NCI-H345 (cell line): ENCODE data around the gene IGF1R.

ENCODE experiments used
- DNase-seq: peaks from one replicate; lab custom pipeline; 2025; lab: John Stamatoyannopoulos, UW

Gene IGF1R

GRCh38 chr15:98859149-98859548, 210.8 kb downstream of the IGF1R start:
- DNase-seq, result peak; percentile 36

DNA sequence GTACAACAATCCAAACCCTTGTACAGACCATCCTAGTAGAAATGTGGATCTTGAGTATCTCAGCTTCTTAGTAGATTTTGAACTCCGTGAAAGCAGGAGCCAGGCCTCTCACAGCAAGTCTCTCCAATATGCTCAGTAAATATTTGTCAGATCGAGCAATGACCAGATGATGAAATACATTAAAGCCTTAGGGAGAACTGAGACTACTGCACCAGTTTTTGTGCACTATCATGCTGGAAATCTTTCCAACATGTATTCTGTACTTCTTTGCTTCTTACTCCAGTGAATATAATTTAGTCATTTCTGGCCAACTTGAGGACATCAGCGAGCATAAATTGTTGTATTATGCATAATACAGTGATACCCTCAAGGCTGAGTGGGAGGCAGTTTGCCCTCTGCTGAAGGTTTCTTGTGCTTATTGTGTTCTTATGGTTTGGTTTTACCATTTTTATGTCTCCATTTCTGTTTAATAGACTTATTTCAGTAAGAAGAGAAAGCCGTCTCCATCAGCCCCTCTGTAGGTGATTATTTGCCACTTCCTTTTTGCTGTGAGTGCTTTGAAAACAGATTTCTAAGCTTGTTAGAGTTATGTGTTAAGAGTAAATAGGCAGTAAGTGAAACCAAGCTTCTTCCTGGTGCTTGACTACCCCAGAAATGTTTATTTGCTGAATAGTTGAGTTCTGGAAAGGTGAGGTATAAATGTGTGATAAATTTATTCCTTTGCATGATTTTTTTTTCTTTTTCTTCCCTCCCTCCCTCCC, 212.1 kb downstream of the IGF1R start:
- DNase-seq, result no peak

DNA sequence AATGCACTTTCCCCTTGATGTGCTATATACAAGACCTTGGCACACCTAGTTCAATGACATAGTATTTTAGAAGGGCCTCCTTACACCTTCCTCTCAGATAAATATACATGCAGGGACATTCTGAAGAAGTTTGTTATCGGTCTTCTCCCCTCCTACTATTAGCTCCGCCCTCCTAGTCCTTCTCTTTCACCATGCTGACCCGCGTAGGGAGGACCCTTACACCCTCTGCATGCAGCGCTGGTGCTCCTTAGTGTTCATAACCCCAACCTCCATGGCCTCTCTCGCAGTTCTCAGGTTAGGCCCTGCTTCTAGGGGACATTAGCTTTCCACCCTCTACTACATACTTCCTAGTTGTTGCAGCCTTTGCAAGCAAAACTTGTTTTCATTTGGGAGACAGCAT, 212.8 kb downstream of the IGF1R start:
- DNase-seq, result no peak

DNA sequence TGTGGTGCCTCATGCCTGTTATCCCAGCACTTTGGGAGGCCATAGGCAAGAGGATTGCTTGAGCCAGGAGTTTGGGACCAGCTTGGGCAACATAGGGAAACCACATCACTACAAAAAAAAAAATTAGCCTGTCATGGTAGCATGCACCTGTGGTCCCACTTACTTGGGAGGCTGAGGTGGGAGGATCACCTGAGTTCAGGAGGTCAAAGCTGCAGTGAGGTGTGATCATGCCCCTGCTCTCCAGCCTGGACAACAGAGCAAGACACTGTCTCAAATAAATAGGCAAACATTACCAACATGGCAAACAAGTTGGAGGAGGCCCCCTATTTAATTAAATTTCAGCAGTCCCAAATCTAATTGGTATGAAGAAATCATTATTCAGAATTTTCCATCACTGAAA, 215.6 kb downstream of the IGF1R start:
- no peak for DNase-seq

GRCh38 chr15:98865397-98866339, 217.3 kb downstream of the IGF1R start:
- DNase-seq, result peak; percentile 84

GRCh38 chr15:98866511-98866910, 218.2 kb downstream of the IGF1R start:
- no peak for DNase-seq

DNA sequence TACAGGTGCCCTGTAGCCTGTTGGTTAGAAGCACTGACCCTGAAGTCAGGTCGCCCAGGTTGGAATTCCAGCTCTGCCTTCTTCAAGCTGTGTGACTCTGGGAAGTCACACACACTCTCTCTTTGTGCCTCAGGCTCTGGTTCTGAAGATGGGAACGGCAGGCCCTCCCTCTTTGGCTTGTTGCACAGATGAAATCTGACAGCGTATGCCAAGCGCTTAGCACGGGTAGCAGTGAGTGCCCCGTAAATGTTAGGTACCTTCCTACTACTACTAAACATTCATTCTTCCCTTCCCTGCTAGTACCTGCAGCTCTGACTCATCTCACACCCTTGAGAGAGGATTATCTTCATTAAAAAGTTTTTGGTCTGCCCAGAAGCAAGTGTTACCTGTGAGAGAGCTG, 220.2 kb downstream of the IGF1R start:
- DNase-seq, result no peak

DNA sequence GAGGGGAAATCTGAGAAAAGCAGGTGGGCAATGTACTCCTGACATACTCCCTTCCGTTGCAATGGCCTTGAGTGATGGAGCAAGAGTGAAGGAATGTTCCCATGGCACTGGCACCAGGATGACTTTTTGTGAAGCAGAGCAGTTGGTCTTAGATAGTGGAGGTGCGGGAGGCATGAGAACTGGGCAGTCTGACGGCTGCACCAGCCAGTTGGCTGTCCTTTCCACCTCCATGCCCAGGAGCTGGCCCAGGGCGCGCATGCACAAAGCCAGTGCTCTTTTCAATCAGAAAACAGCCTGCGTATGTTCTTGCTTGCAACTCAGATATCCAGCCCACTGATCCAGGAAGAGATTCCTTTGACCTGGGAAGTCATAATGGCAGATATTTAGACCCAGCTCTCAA, 222.4 kb downstream of the IGF1R start:
- DNase-seq, result no peak

GRCh38 chr15:98872774-98873173, 224.4 kb downstream of the IGF1R start:
- no peak for DNase-seq

- DNase-seq, result no peak
Observed at GRCh38 chr15:98873441-98874218, 225.3 kb downstream of the IGF1R start.

DNA sequence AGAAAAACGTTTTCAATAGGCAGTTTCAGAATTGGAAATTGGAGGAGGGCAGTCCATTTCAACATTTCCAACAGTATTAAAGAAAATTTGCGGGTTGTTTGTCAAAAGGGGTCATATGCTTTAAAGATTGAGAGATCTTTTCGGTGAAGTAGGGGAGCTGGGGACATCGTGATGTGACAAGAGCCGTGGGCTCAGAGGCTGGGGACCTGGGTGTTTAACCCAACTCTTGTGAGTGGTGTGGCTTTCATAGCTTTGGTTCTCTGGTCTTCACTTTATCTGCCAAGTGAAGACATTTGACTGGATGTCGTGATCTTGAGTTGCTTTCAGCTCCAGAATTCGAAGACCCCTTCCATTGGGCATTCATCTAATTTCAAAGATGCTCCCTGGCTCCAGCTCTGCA, 226.0 kb downstream of the IGF1R start:
- no peak for DNase-seq

GRCh38 chr15:98874773-98875172, 226.4 kb downstream of the IGF1R start:
- no peak for DNase-seq

DNA sequence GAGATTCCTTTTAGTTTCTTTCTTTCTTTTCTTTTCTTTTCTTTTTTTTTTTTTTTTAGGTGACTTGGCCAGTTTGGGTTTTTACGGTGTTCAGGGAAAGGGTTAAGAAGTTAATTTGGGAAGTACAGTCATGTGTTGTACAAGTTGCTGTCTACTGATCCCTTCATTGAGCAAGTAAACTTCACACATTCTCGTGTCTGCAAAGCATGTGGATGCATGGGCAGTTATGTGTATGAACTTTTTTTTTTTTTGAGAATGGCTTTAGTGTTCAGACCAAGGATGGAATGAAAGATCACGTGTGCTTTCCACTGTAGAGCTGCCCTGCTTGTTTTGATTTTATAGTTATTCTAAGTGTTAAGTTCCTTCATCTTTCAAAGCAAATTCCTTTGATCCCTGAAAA, 227.0 kb downstream of the IGF1R start:
- DNase-seq, result no peak

DNA sequence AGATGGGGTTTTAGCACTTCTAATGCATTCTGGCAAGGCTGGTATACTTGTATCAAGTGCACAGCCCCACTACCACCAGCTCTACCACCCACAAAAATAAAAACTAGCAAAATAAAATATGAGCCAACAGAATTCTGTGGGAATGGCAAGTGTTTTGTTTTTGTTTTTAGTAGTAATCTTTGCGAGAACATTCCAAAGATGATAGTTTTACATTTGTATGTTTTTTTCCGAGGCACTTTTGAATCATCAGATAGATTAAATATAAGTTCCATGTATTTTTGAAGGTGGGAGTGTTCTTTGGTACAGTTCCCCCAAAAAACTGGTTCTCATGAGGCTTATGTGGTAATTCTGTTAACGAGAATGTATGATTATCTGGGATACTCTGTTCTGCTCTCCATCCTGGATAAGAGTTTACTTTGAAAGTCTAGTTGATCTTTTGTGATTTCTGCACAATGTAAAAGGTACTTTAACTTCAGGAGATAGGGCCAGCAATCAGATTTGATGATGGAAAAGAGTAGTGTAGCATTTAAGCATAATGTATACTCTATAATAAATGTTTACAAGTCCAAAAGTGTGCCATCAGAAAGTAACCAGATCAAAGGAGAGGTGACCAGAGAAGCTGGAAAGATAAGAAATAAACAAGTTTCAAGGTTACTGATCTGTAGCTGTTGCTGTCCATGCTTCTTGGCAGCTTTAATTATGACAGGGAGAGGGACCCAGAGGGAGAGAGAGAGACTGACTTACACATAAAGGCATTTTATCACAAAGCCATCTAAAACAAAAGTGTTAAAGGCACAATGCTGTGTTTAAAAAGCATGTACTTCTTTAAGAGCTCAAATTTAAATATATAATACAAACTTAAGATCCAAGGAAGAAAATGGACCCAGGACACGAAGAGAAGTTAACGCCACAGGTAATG, 228.4 kb downstream of the IGF1R start:
- DNase-seq, result no peak

- DNase-seq, result no peak
Observed at GRCh38 chr15:98878172-98878571, 229.8 kb downstream of the IGF1R start.

DNA sequence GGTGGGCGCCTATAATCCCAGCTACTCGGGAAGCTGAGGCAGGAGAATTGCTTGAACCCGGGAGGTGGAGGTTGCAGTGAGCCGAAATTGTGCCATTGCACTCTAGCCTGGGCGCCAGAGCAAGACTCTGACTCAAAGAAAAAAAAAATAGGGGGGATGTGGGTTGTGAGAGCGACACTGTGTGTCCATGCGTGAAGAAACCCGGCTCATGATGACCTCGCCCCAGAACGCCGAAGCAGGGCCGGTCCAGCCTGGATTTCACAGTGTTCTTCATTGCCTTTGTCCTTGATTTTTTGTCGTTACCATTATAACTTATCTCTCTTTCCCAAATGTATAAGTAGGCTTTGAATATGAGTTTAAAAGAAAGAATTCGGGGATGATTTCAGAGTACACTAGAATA, 230.5 kb downstream of the IGF1R start:
- DNase-seq, result no peak

DNA sequence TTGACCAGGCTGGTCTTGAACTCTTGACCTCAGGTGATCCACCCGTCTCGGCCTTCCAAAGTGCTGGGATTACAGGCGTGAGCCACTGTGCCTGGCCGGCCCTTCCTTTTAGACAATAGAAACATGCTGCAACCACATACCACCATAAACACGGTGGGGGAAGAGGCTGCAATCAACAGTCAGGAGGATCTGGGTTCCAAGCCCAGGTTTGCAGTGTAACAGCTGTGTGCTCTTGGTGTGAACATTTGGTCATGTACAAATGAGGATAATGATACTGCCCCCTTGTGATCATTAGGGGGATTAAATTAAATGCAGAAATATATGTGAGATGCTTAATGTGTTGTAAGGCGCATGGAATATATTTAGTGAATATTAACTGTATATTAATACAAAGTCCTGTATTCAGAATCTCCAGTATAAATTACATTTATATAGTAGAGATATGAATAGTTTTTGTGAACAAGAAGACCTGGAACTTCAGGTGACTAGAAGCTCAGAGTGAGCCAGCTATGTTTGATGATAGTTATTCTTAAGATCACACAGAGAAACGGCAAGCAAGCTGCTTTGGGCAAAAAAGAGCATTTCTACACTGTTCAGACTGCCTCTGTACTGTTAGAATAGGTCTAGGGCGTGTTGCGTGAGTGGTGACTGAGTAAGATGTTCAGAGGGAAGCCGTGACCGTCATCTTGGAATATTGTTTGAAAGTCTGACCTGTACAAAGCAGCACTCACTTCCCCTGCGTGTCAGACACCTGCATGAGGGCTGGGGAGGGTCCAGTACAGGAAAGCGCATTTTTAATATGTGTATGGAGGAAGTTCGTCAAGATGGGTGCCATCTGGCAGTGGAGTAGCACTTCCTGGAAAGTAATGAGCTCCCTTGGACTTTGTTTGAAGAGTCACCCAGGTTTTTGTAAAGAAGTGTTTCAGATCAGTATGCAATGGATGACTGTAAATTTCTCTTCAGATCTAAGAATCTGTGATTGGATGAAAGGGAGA, 233.5 kb downstream of the IGF1R start:
- DNase-seq, result no peak

GRCh38 chr15:98883478-98883877, 235.1 kb downstream of the IGF1R start:
- no peak for DNase-seq

- peak; percentile 33 for DNase-seq
Observed at GRCh38 chr15:98884894-98885293, 236.6 kb downstream of the IGF1R start.

DNA sequence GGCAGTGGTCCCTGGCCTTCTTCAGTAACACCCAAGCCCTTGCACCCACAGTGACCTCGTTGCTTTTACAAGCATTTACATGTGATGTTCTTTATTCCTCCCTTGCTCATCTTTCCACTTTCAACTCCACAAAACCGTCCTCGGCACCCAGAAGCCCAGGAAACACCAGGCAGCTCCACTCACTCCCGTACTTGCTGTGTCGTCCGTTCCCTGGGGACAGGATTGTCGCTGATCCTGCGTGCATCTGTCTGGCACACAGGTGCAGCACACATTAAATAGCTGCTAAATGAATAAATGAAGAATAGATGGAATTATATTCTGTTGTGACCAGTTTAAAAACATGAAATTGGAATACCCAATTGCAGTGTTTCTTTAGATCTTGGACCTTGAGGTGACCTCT, 239.6 kb downstream of the IGF1R start:
- no peak for DNase-seq
